CD1c-positive myeloid dendritic cell (primary cell): ENCODE measurements around the gene HOXC9.
A peak's percentile ranks its signal among the peaks of the same experiment; 100 is the strongest.

Experiments
- DNase-seq: peaks from one replicate; pipeline ENCODE4 v3.0.0-alpha.2; 2016; ENCODE audit errors: extremely low spot score

Gene HOXC9

GRCh38 chr12:54028314-54029201 lies 28.6 kb downstream of the HOXC9 start, which contains the start of gene HOXC6:
TSS of gene HOXC6 (plus strand) at chr12:54028440. CDS start at chr12:54028522, 82 bp downstream.
- DNase-seq, result no peak

- DNase-seq, result no peak
Observed at GRCh38 chr12:54029529-54030441, 29.8 kb downstream of the HOXC9 start.

GRCh38 chr12:54030442-54030801 lies 30.5 kb downstream of the HOXC9 start:
- no peak for DNase-seq

GRCh38 chr12:54030889-54031471 lies 31.0 kb downstream of the HOXC9 start:
- DNase-seq, result no peak

- no peak for DNase-seq
Observed at GRCh38 chr12:54031480-54031879, 31.5 kb downstream of the HOXC9 start.

GRCh38 chr12:54032086-54032619 lies 32.2 kb downstream of the HOXC9 start:
- DNase-seq, result no peak

- DNase-seq, result peak; percentile 75
Observed at GRCh38 chr12:54032627-54033100, 32.7 kb downstream of the HOXC9 start, which contains the start of gene HOXC5. TSS of gene HOXC5 (plus strand) at chr12:54033050. CDS start at chr12:54033123, 73 bp downstream.

- DNase-seq, result no peak
Observed at GRCh38 chr12:54033106-54033979, 33.4 kb downstream of the HOXC9 start.

GRCh38 chr12:54033980-54034784 lies 34.2 kb downstream of the HOXC9 start:
- DNase-seq, result no peak

- DNase-seq, result no peak
Observed at GRCh38 chr12:54034785-54035310, 34.9 kb downstream of the HOXC9 start.

GRCh38 chr12:54035568-54036264 lies 35.8 kb downstream of the HOXC9 start:
- DNase-seq, result no peak

GRCh38 chr12:54036620-54037359 lies 36.8 kb downstream of the HOXC9 start:
- no peak for DNase-seq

- no peak for DNase-seq
Observed at GRCh38 chr12:54037360-54038283, 37.7 kb downstream of the HOXC9 start.

- no peak for DNase-seq
Observed at GRCh38 chr12:54038284-54038870, 38.4 kb downstream of the HOXC9 start.

- no peak for DNase-seq
Observed at GRCh38 chr12:54038871-54039414, 39.0 kb downstream of the HOXC9 start.

- no peak for DNase-seq
Observed at GRCh38 chr12:54039417-54040147, 39.6 kb downstream of the HOXC9 start.
